ENCODE results near the gene ALG14.
A peak's percentile ranks its signal among the peaks of the same experiment; 100 is the strongest.
"Not testable (repeated sequence)": the region's sequence is repeated elsewhere in the genome, so short reads cannot be mapped to it uniquely, and the experiment has no call there.

ALG14 gene

GRCh38 chr1:95047624-95048023 lies 25.1 kb downstream of the ALG14 start:
- not testable (repeated sequence) for H3K27ac ChIP-seq (ENCODE audit: low read depth in 2 of 2, low read length in 2 of 2); H3K36me3 ChIP-seq (ENCODE audit: control insufficient read depth in 2 of 2, insufficient read depth in 2 of 2, low read length in 2 of 2); H3K9ac ChIP-seq (ENCODE audit: low read depth in 1 of 2, low read length in 2 of 2); H3K4me1 ChIP-seq (ENCODE audit: control insufficient read depth in 2 of 2, insufficient read depth in 2 of 2, low read length in 2 of 2); H3K27me3 ChIP-seq (ENCODE audit: control insufficient read depth in 2 of 2, insufficient read depth in 2 of 2, low read length in 2 of 2); H3K4me3 ChIP-seq (ENCODE audit: low read length in 2 of 2); H3K9me3 ChIP-seq (ENCODE audit: control insufficient read depth in 2 of 2, low read length in 2 of 2)

- Histone ChIP-seq H3K4me1 (ENCODE audit: control insufficient read depth in 2 of 2, insufficient read depth in 2 of 2, low read length in 2 of 2) (peaks cover 0 to 3% of the 10 kb centered on the region in 2 donors), H3K9me3 (ENCODE audit: control insufficient read depth in 2 of 2, low read length in 2 of 2) (no peaks in the 10 kb centered on the region), H3K27ac (ENCODE audit: low read depth in 2 of 2, low read length in 2 of 2) (no peak overlapping the region), H3K4me3 (ENCODE audit: low read length in 2 of 2) (no peak overlapping the region), H3K27me3 (ENCODE audit: control insufficient read depth in 2 of 2, insufficient read depth in 2 of 2, low read length in 2 of 2) (no peaks in the 10 kb centered on the region), H3K9ac (ENCODE audit: low read depth in 1 of 2, low read length in 2 of 2) (no peak overlapping the region), H3K36me3 (ENCODE audit: control insufficient read depth in 2 of 2, insufficient read depth in 2 of 2, low read length in 2 of 2) (no peaks in the 10 kb centered on the region)
Measured at GRCh38 chr1:95046359-95046758, 26.4 kb downstream of the ALG14 start.

- Histone ChIP-seq H3K27ac (ENCODE audit: low read depth in 2 of 2, low read length in 2 of 2) (peak overlapping the region; percentile 28 to 29), H3K9ac (ENCODE audit: low read depth in 1 of 2, low read length in 2 of 2) (no peak overlapping the region)
Measured at GRCh38 chr1:95043141-95043980, 29.4 kb downstream of the ALG14 start.

GRCh38 chr1:95042286-95042685 lies 30.5 kb downstream of the ALG14 start:
- H3K4me1 ChIP-seq (ENCODE audit: control insufficient read depth in 2 of 2, insufficient read depth in 2 of 2, low read length in 2 of 2), result peaks cover 0 to 3% of the 10 kb centered on the region in 2 donors
- no peaks in the 10 kb centered on the region for H3K9me3 ChIP-seq (ENCODE audit: control insufficient read depth in 2 of 2, low read length in 2 of 2)
- no peaks in the 10 kb centered on the region for H3K27me3 ChIP-seq (ENCODE audit: control insufficient read depth in 2 of 2, insufficient read depth in 2 of 2, low read length in 2 of 2)
- H3K36me3 ChIP-seq (ENCODE audit: control insufficient read depth in 2 of 2, insufficient read depth in 2 of 2, low read length in 2 of 2), result no peaks in the 10 kb centered on the region
- H3K4me3 ChIP-seq (ENCODE audit: low read length in 2 of 2), result no peak overlapping the region
- H3K27ac ChIP-seq (ENCODE audit: low read depth in 2 of 2, low read length in 2 of 2), result peak overlapping the region; percentile 7 to 39
- no peak overlapping the region for H3K9ac ChIP-seq (ENCODE audit: low read depth in 1 of 2, low read length in 2 of 2)

More at GRCh38 chr1:95043141-95043980, 29.4 kb downstream of the ALG14 start:
- H3K36me3 ChIP-seq (ENCODE audit: control insufficient read depth in 2 of 2, insufficient read depth in 2 of 2, low read length in 2 of 2), result no peaks in the 10 kb centered on the region
- H3K4me1 ChIP-seq (ENCODE audit: control insufficient read depth in 2 of 2, insufficient read depth in 2 of 2, low read length in 2 of 2), result peaks cover 0 to 3% of the 10 kb centered on the region in 2 donors
- H3K27me3 ChIP-seq (ENCODE audit: control insufficient read depth in 2 of 2, insufficient read depth in 2 of 2, low read length in 2 of 2), result no peaks in the 10 kb centered on the region
- no peaks in the 10 kb centered on the region for H3K9me3 ChIP-seq (ENCODE audit: control insufficient read depth in 2 of 2, low read length in 2 of 2)
- H3K4me3 ChIP-seq (ENCODE audit: low read length in 2 of 2), result no peak overlapping the region

- H3K9ac ChIP-seq (ENCODE audit: low read depth in 1 of 2, low read length in 2 of 2), result no peak overlapping the region
- no peaks in the 10 kb centered on the region for H3K9me3 ChIP-seq (ENCODE audit: control insufficient read depth in 2 of 2, low read length in 2 of 2)
- no peak overlapping the region for H3K4me3 ChIP-seq (ENCODE audit: low read length in 2 of 2)
- H3K27me3 ChIP-seq (ENCODE audit: control insufficient read depth in 2 of 2, insufficient read depth in 2 of 2, low read length in 2 of 2), result no peaks in the 10 kb centered on the region
- H3K36me3 ChIP-seq (ENCODE audit: control insufficient read depth in 2 of 2, insufficient read depth in 2 of 2, low read length in 2 of 2), result no peaks in the 10 kb centered on the region
- no peak overlapping the region for H3K27ac ChIP-seq (ENCODE audit: low read depth in 2 of 2, low read length in 2 of 2)
- H3K4me1 ChIP-seq (ENCODE audit: control insufficient read depth in 2 of 2, insufficient read depth in 2 of 2, low read length in 2 of 2), result peaks cover 0 to 3% of the 10 kb centered on the region in 2 donors
Measured at GRCh38 chr1:95041491-95042165, 31.1 kb downstream of the ALG14 start.

GRCh38 chr1:95040032-95040525 lies 32.7 kb downstream of the ALG14 start:
- no peaks in the 10 kb centered on the region for H3K9me3 ChIP-seq (ENCODE audit: control insufficient read depth in 2 of 2, low read length in 2 of 2)
- no peak overlapping the region for H3K9ac ChIP-seq (ENCODE audit: low read depth in 1 of 2, low read length in 2 of 2)
- no peaks in the 10 kb centered on the region for H3K36me3 ChIP-seq (ENCODE audit: control insufficient read depth in 2 of 2, insufficient read depth in 2 of 2, low read length in 2 of 2)
- H3K4me3 ChIP-seq (ENCODE audit: low read length in 2 of 2), result no peak overlapping the region
- peaks cover 0 to 3% of the 10 kb centered on the region in 2 donors for H3K4me1 ChIP-seq (ENCODE audit: control insufficient read depth in 2 of 2, insufficient read depth in 2 of 2, low read length in 2 of 2)
- H3K27ac ChIP-seq (ENCODE audit: low read depth in 2 of 2, low read length in 2 of 2), result no peak overlapping the region
- no peaks in the 10 kb centered on the region for H3K27me3 ChIP-seq (ENCODE audit: control insufficient read depth in 2 of 2, insufficient read depth in 2 of 2, low read length in 2 of 2)

GRCh38 chr1:95039360-95040031 lies 33.3 kb downstream of the ALG14 start:
- H3K27ac ChIP-seq (ENCODE audit: low read depth in 2 of 2, low read length in 2 of 2), result no peak overlapping the region
- no peaks in the 10 kb centered on the region for H3K27me3 ChIP-seq (ENCODE audit: control insufficient read depth in 2 of 2, insufficient read depth in 2 of 2, low read length in 2 of 2)
- no peaks in the 10 kb centered on the region for H3K9me3 ChIP-seq (ENCODE audit: control insufficient read depth in 2 of 2, low read length in 2 of 2)
- H3K36me3 ChIP-seq (ENCODE audit: control insufficient read depth in 2 of 2, insufficient read depth in 2 of 2, low read length in 2 of 2), result no peaks in the 10 kb centered on the region
- H3K9ac ChIP-seq (ENCODE audit: low read depth in 1 of 2, low read length in 2 of 2), result no peak overlapping the region
- peaks cover 0 to 3% of the 10 kb centered on the region in 2 donors for H3K4me1 ChIP-seq (ENCODE audit: control insufficient read depth in 2 of 2, insufficient read depth in 2 of 2, low read length in 2 of 2)
- no peak overlapping the region for H3K4me3 ChIP-seq (ENCODE audit: low read length in 2 of 2)

GRCh38 chr1:95035536-95035935 lies 37.2 kb downstream of the ALG14 start:
- Histone ChIP-seq H3K36me3 (ENCODE audit: control insufficient read depth in 2 of 2, insufficient read depth in 2 of 2, low read length in 2 of 2) (no peaks in the 10 kb centered on the region), H3K4me1 (ENCODE audit: control insufficient read depth in 2 of 2, insufficient read depth in 2 of 2, low read length in 2 of 2) (no peaks in the 10 kb centered on the region), H3K9me3 (ENCODE audit: control insufficient read depth in 2 of 2, low read length in 2 of 2) (no peaks in the 10 kb centered on the region), H3K4me3 (ENCODE audit: low read length in 2 of 2) (no peak overlapping the region), H3K9ac (ENCODE audit: low read depth in 1 of 2, low read length in 2 of 2) (no peak overlapping the region), H3K27ac (ENCODE audit: low read depth in 2 of 2, low read length in 2 of 2) (no peak overlapping the region), H3K27me3 (ENCODE audit: control insufficient read depth in 2 of 2, insufficient read depth in 2 of 2, low read length in 2 of 2) (no peaks in the 10 kb centered on the region)

- no peaks in the 10 kb centered on the region for H3K36me3 ChIP-seq (ENCODE audit: control insufficient read depth in 2 of 2, insufficient read depth in 2 of 2, low read length in 2 of 2)
- H3K9ac ChIP-seq (ENCODE audit: low read depth in 1 of 2, low read length in 2 of 2), result no peak overlapping the region
- H3K27me3 ChIP-seq (ENCODE audit: control insufficient read depth in 2 of 2, insufficient read depth in 2 of 2, low read length in 2 of 2), result no peaks in the 10 kb centered on the region
- no peak overlapping the region for H3K27ac ChIP-seq (ENCODE audit: low read depth in 2 of 2, low read length in 2 of 2)
- H3K4me3 ChIP-seq (ENCODE audit: low read length in 2 of 2), result no peak overlapping the region
- no peaks in the 10 kb centered on the region for H3K9me3 ChIP-seq (ENCODE audit: control insufficient read depth in 2 of 2, low read length in 2 of 2)
- H3K4me1 ChIP-seq (ENCODE audit: control insufficient read depth in 2 of 2, insufficient read depth in 2 of 2, low read length in 2 of 2), result no peaks in the 10 kb centered on the region
Measured at GRCh38 chr1:95034506-95034905, 38.2 kb downstream of the ALG14 start.

- Histone ChIP-seq H3K4me3 (ENCODE audit: low read length in 2 of 2) (no peak overlapping the region), H3K9me3 (ENCODE audit: control insufficient read depth in 2 of 2, low read length in 2 of 2) (no peaks in the 10 kb centered on the region), H3K27ac (ENCODE audit: low read depth in 2 of 2, low read length in 2 of 2) (no peak overlapping the region), H3K27me3 (ENCODE audit: control insufficient read depth in 2 of 2, insufficient read depth in 2 of 2, low read length in 2 of 2) (no peaks in the 10 kb centered on the region), H3K4me1 (ENCODE audit: control insufficient read depth in 2 of 2, insufficient read depth in 2 of 2, low read length in 2 of 2) (no peaks in the 10 kb centered on the region), H3K9ac (ENCODE audit: low read depth in 1 of 2, low read length in 2 of 2) (no peak overlapping the region), H3K36me3 (ENCODE audit: control insufficient read depth in 2 of 2, insufficient read depth in 2 of 2, low read length in 2 of 2) (no peaks in the 10 kb centered on the region)
Measured at GRCh38 chr1:95033843-95034242, 38.9 kb downstream of the ALG14 start.
